GM12865 (cell line): Measurements from ENCODE around the gene ARHGAP22.

Source experiments
- DNase-seq: peaks from one replicate; pipeline ENCODE4 v3.0.0; 2010; ENCODE audit warnings: low read depth
- H3K4me3 ChIP-seq: 2 replicates; pipeline ENCODE4 v1.5.1; 2011; ENCODE audit warnings: mild to moderate bottlenecking, low read depth, low read length, control low read depth
- CTCF ChIP-seq: IDR thresholded peaks from 2 replicates; pipeline ENCODE4 v1.5.1; 2011; ENCODE audit warnings: low read length, control low read depth, low read depth, inconsistent platforms; ENCODE audit not compliant: insufficient read depth; ENCODE audit errors: missing control alignments

The ARHGAP22 gene

DNA sequence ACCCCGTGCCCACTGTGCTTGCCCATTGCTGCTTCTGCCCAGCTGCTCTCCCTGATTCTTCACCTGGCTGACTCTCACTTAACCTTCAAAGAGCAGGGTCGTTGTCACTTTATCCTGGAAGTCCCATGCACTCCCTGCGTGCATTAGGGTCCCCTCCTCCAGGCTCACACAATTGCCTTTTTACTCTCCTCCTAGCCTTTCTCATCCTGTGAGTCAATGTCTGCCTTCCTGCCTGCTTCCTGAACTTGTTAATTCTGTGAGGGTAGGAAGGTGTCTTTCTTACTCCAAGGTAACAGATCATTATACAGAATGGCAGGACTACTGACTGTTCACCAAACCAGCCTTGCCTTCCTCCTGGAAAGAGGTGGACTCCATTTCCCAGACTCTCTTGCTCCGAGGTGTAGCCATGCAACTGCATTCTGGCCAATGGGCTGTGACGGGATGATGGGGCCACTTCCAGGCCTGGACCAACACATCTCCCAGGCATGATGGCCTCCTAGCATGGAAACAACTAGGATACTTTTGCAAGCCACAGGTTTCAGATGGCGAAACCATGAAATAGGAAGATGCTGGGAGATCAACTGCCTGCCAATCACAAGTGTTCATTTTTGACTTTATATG, 54.7 kb downstream of the ARHGAP22 start:
- no peak for TF ChIP-seq CTCF

DNA sequence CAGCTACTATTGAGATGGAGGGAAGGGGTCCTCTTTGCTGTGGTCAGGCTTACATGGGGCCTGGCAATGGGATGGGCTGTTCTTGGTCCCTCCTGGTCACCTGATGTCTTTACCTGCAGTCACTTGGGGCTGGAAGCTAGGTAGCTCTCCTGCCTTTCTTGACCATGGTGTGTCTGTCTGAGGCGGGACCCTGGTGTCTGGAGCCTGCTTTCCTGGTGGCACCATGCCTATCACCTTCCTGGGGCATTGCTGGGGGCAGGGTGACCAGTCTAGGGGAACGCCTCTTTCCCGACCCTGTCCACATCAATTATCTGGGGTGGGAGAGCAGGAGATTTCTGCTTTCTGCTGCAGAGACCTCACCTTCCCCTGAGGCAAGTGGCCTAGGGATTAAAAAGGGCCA, 55.6 kb downstream of the ARHGAP22 start:
- DNase-seq: no peak

More for the DNA sequence above, 54.7 kb downstream of the ARHGAP22 start:
- H3K4me3 ChIP-seq: no peak overlapping the region
- no peak for DNase-seq

GRCh38 chr10:48548531-48549135, 56.2 kb downstream of the ARHGAP22 start:
- TF ChIP-seq CTCF: no peak
- no peak for DNase-seq
- no peak overlapping the region for H3K4me3 ChIP-seq

More for the DNA sequence above, 55.6 kb downstream of the ARHGAP22 start:
- no peak for TF ChIP-seq CTCF
- no peak overlapping the region for H3K4me3 ChIP-seq

DNA sequence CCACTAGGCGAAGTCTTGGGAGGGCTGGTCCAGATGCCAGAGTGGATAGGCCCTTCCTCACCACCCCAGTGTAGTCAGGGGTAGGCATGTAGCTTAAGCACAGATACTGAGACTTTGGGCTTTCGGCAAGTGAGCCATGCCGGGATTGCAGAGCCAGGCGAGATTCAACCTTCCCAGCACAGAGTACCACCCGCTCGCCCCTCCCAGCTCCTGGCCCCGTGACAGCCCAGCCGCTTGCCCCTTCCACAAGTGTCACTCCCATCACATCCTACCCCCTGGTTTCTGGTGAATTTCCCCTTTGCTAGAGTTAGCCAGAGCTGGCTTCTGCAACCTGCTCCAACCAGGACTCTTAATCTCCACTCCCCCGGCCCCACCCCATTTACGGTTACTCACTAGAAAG, 56.9 kb downstream of the ARHGAP22 start:
- TF ChIP-seq CTCF: no peak
- DNase-seq: no peak
- no peak overlapping the region for H3K4me3 ChIP-seq

GRCh38 chr10:48547061-48547895, 57.6 kb downstream of the ARHGAP22 start:
- H3K4me3 ChIP-seq: no peak overlapping the region
- DNase-seq: no peak
- TF ChIP-seq CTCF: no peak

- no peak for TF ChIP-seq CTCF
- H3K4me3 ChIP-seq: no peak overlapping the region
- DNase-seq: no peak
These were observed 59.3 kb downstream of the ARHGAP22 start for GRCh38 chr10:48545462-48546145.
